RWPE1 (cell line): ENCODE data around the gene MVK.

Source experiments
- CTCF ChIA-PET: fragments of 350-600 bp; sonication (Branson Sonifier 250); formaldehyde crosslinking; extraction: SDS; loops from one replicate; lab custom pipeline; 2021; lab: Yijun Ruan, JAX
- POLR2A ChIA-PET: fragments of 400-600 bp; formaldehyde crosslinking; extraction: SDS; loops from one replicate; lab custom pipeline; 2020; ENCODE audit warnings: antibody characterized with exemption; ENCODE audit not compliant: low non-redundant PET; lab: Yijun Ruan, JAX
- DNase-seq: peaks from one replicate; pipeline ENCODE4 v3.0.0; 2012; ENCODE audit warnings: low spot score
- H3K27ac ChIP-seq: fragments of 450-650 bp; 2 replicates; pipeline ENCODE4 v1.5.1; 2017
- TF ChIP-seq, protein P1 (sequence below): fragments of 450-650 bp; conservative IDR thresholded peaks from 2 replicates; pipeline ENCODE4 v1.5.1; 2017; ENCODE audit warnings: low read depth, mild to moderate bottlenecking

The MVK gene

GRCh38 chr12:109542876-109543275 lies 30.7 kb upstream of the MVK start:
- H3K27ac ChIP-seq, result no peak overlapping the region
- POLR2A ChIA-PET, result no interaction called here
- DNase-seq, result no peak
- TF ChIP-seq, protein P1, sequence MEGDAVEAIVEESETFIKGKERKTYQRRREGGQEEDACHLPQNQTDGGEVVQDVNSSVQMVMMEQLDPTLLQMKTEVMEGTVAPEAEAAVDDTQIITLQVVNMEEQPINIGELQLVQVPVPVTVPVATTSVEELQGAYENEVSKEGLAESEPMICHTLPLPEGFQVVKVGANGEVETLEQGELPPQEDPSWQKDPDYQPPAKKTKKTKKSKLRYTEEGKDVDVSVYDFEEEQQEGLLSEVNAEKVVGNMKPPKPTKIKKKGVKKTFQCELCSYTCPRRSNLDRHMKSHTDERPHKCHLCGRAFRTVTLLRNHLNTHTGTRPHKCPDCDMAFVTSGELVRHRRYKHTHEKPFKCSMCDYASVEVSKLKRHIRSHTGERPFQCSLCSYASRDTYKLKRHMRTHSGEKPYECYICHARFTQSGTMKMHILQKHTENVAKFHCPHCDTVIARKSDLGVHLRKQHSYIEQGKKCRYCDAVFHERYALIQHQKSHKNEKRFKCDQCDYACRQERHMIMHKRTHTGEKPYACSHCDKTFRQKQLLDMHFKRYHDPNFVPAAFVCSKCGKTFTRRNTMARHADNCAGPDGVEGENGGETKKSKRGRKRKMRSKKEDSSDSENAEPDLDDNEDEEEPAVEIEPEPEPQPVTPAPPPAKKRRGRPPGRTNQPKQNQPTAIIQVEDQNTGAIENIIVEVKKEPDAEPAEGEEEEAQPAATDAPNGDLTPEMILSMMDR, result no peak
- CTCF ChIA-PET, result interaction anchor here (0.5 kb wide), 1 partner anchor 405 kb away, joined by 3 read pairs; no protein-coding TSS in a partner anchor

GRCh38 chr12:109544955-109545531 lies 28.6 kb upstream of the MVK start:
- TF ChIP-seq, protein P1, result no peak
- ChIA-PET CTCF (interaction anchor here (1.0 kb wide), 1 partner anchor 52 kb away, joined by 3 read pairs; no protein-coding TSS in a partner anchor), POLR2A (no interaction called here)
- peak overlapping the region; percentile 56 for H3K27ac ChIP-seq
- peak; percentile 23 for DNase-seq

DNA sequence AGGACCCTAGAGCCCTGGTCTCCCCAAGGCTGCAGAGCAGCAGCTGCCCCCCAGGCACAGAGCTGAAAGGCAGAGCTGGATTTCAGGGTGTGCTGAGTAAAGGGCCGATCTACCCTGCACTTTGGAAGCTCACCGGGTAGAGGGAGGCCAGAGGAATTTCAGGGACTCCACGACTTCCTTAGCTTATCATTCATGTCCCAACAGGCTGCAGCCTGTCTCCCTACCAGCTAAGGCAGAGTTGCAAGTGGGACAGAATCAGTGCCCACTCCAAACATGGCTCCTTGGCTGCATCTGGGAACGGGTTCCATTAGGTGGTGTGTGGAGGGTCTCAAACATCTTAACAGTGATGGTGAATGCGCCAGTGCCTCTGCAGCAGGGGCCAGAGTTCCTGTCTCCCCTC lies 27.8 kb upstream of the MVK start:
- CTCF ChIA-PET, result interaction anchor here (1.0 kb wide), 1 partner anchor 52 kb away, joined by 3 read pairs; no protein-coding TSS in a partner anchor
- TF ChIP-seq, protein P1, result no peak
- H3K27ac ChIP-seq, result peak overlapping the region; percentile 56
- no peak for DNase-seq
- POLR2A ChIA-PET, result no interaction called here

DNA sequence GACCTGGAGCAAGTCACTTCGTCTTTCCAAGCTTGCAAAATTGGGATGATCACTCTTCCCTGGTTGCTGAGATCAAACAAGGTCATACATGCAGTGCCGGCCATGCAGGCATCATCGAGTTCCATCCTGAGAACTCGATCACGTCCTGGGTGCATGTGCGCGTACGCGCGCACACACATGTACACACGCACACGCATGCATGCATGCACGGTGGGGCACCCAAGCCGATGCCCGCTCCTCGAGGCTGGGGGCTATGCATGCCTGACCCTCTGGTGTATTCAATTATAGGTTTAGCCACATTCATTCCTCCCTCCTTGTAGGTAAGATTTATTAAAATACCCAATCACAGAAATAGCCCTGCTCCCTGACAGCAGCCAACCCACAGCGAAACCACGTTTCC lies 26.3 kb upstream of the MVK start:
- ChIA-PET CTCF (no interaction called here), POLR2A (no interaction called here)
- TF ChIP-seq, protein P1, result no peak
- DNase-seq, result no peak
- H3K27ac ChIP-seq, result no peak overlapping the region

DNA sequence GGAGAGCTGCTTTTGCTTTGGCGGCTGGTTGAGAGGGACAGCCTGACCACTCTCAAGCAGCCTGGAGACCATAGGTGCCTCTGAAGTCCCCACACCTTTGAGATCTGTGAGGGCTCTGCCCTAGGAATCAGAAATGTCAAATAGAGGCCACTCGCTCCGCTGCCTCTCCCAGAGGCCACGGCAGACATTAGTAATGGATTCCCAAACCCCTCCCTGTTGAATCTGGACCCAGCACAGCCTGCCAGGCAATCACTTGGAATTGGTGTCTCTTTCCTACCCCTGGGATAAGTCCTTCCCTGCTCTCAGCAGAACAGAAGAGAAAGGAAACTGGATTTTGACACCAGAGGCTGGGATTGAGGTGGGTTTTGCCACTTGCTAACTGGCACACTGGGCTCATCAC lies 25.3 kb upstream of the MVK start:
- ChIA-PET CTCF (interaction anchor here (0.6 kb wide), 1 partner anchor 54 kb away, joined by 3 read pairs; no protein-coding TSS in a partner anchor), POLR2A (no interaction called here)
- TF ChIP-seq, protein P1, result no peak

GRCh38 chr12:109549613-109550270 lies 23.9 kb upstream of the MVK start:
- DNase-seq, result no peak
- ChIA-PET CTCF (interaction anchor here (0.6 kb wide), 3 partner anchors 34 to 320 kb away, joined by 3 to 4 read pairs (median 4); no protein-coding TSS in a partner anchor), POLR2A (no interaction called here)
- no peak overlapping the region for H3K27ac ChIP-seq
- TF ChIP-seq, protein P1, result no peak

More for the DNA sequence above, 25.3 kb upstream of the MVK start:
- H3K27ac ChIP-seq, result no peak overlapping the region
- DNase-seq, result no peak
